ENCODE measurements around the gene RNASEH2A.

Gene RNASEH2A

DNA sequence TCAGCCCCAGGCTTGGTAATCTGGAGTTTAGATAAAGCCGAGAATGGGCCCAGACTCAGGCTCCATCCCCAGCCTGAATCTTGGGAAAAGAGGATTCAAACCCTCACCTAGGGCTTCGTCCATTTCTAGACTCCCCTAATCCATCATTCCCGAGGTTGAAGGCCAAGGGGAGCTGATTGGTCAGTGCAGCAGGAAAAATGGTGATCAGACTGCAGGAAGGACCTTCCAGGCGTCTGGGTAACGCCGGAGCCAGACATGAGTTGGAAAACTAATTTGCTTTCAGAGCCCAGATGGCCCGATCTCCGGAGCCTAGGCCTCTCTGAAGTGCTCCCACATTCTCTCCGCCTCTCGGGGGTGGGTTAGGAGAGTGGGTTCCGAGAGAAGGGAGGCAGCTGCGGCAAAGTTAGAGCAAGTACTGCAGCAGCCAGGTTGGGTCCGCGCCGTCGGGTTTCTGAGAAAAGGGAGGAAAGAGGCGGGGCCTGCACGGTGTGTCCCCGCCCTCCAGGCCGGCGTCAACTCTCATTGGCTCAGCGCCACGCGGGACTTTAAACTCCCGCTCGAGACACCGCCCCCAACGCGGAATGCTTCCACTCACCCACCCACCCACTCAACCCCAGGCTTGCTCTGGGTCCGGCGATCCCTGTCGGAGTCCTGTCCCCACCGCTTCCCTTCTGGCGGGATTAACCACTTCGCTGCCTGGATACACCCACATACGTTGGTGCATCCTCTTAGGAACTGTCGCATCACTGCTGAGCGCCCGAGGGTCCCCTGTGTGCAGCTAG lies 28.8 kb downstream of the RNASEH2A start:
- TF ChIP-seq RARB (CRISPR knock-in tag; IDR thresholded peaks at IDR 0.05) (no peak), TCF4 (CRISPR knock-in tag; IDR thresholded peaks at IDR 0.05; ENCODE audit: borderline replicate concordance) (no peak), OSR1 (CRISPR knock-in tag; IDR thresholded peaks at IDR 0.05) (no peak), ESRRG (CRISPR knock-in tag; IDR thresholded peaks at IDR 0.05) (no peak), ZNF8 (CRISPR knock-in tag; IDR thresholded peaks at IDR 0.05) (no peak), GLIS3 (CRISPR knock-in tag; IDR thresholded peaks at IDR 0.05) (no peak), CREB5 (CRISPR knock-in tag; IDR thresholded peaks at IDR 0.05; ENCODE audit: low read depth) (no peak)
- TF ChIP-seq, protein P1, sequence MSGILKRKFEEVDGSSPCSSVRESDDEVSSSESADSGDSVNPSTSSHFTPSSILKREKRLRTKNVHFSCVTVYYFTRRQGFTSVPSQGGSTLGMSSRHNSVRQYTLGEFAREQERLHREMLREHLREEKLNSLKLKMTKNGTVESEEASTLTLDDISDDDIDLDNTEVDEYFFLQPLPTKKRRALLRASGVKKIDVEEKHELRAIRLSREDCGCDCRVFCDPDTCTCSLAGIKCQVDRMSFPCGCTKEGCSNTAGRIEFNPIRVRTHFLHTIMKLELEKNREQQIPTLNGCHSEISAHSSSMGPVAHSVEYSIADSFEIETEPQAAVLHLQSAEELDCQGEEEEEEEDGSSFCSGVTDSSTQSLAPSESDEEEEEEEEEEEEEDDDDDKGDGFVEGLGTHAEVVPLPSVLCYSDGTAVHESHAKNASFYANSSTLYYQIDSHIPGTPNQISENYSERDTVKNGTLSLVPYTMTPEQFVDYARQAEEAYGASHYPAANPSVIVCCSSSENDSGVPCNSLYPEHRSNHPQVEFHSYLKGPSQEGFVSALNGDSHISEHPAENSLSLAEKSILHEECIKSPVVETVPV (CRISPR knock-in tag; IDR thresholded peaks at IDR 0.05) = no peak
- peak; percentile 44 for ATAC-seq

GRCh38 chr19:12836529-12836863 lies 30.1 kb downstream of the RNASEH2A start:
- TF ChIP-seq, protein P2, sequence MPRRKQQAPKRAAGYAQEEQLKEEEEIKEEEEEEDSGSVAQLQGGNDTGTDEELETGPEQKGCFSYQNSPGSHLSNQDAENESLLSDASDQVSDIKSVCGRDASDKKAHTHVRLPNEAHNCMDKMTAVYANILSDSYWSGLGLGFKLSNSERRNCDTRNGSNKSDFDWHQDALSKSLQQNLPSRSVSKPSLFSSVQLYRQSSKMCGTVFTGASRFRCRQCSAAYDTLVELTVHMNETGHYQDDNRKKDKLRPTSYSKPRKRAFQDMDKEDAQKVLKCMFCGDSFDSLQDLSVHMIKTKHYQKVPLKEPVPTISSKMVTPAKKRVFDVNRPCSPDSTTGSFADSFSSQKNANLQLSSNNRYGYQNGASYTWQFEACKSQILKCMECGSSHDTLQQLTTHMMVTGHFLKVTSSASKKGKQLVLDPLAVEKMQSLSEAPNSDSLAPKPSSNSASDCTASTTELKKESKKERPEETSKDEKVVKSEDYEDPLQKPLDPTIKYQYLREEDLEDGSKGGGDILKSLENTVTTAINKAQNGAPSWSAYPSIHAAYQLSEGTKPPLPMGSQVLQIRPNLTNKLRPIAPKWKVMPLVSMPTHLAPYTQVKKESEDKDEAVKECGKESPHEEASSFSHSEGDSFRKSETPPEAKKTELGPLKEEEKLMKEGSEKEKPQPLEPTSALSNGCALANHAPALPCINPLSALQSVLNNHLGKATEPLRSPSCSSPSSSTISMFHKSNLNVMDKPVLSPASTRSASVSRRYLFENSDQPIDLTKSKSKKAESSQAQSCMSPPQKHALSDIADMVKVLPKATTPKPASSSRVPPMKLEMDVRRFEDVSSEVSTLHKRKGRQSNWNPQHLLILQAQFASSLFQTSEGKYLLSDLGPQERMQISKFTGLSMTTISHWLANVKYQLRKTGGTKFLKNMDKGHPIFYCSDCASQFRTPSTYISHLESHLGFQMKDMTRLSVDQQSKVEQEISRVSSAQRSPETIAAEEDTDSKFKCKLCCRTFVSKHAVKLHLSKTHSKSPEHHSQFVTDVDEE (CRISPR knock-in tag; IDR thresholded peaks at IDR 0.05) = no peak
- TF ChIP-seq ZNF70 (CRISPR knock-in tag; IDR thresholded peaks at IDR 0.05) = 0 out of 2 replicates have a peak, but pooled peaks have one; percentile 22
- TF ChIP-seq BACH2 (CRISPR knock-in tag; IDR thresholded peaks at IDR 0.05; ENCODE audit: borderline replicate concordance) = no peak
- TF ChIP-seq RARB (CRISPR knock-in tag; IDR thresholded peaks at IDR 0.05) = no peak
- no peak for ATAC-seq

DNA sequence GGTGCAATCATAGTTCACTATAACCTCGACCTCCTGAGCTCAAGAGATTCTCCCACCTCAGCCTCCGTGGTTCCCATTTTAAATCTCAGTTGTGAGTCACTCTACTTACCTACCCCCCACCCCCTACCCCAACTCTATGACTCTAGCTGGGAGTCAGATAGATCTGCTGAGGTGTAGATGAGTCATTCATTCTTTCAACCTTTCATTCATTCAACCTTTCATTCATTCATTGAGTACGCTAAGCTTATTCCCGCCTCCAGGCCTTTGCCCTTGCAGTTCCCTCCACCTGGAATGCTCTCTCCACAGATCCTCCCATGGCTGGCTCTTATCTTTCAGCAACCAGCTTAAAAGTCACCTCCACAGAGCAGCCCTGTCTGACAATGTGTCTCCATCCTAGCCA lies 30.8 kb downstream of the RNASEH2A start:
- no peak for TF ChIP-seq TOX (CRISPR knock-in tag; IDR thresholded peaks at IDR 0.05; ENCODE audit: borderline replicate concordance)
- TF ChIP-seq CREB5 (CRISPR knock-in tag; IDR thresholded peaks at IDR 0.05; ENCODE audit: low read depth) = no peak
- TF ChIP-seq ZNF565 (CRISPR knock-in tag; conservative IDR thresholded peaks at IDR 0.05; ENCODE audit: low read depth) = no peak
- TF ChIP-seq GLIS3 (CRISPR knock-in tag; IDR thresholded peaks at IDR 0.05) = no peak

DNA sequence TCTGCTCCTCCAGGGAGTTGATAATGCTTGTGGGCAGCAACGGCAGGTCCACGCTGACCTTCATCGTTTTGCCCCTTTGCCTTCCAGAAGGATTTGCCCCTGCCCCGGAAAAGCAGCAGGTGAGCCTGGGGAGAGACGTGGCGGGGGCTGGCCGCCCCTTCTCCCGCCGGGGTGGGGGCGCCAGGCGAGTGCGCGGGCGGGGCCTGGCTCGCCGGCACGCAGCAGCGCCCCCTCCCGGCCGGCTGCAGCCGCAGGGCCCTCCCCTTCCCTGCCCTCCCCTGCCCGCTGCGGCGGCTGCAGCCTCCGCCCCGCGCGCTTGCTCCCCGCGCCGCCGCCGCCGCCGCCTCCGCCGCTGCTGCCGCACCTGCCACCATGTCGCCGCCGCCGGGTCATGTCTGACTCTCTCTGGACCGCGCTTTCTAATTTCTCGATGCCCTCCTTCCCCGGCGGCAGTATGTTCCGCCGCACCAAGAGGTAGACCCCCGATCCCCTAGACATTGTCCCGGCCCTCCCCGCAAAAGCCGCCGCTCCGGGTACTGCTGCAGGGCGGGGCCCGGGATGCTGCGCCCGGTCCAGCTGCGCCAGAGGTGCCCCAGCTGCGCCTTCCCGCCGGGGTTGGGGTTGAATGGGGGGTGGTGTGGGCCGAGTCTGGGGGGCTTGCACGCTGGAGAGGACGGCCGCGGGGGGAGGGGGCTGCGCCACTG lies 31.9 kb downstream of the RNASEH2A start, which contains the start of gene MAST1:
TSS of gene MAST1 (plus strand) at position 334 of the 704 bp plus-strand sequence. CDS start at position 392, 58 bp downstream.
- peak; percentile 60 for ATAC-seq
- TF ChIP-seq ZNF8 (CRISPR knock-in tag; IDR thresholded peaks at IDR 0.05) (no peak), ZNF70 (CRISPR knock-in tag; IDR thresholded peaks at IDR 0.05) (no peak), ZFP3 (CRISPR knock-in tag; IDR thresholded peaks at IDR 0.05) (no peak), RARB (CRISPR knock-in tag; IDR thresholded peaks at IDR 0.05) (no peak), TOX (CRISPR knock-in tag; IDR thresholded peaks at IDR 0.05; ENCODE audit: borderline replicate concordance) (no peak), ZFP30 (CRISPR knock-in tag; IDR thresholded peaks at IDR 0.05) (no peak), ZNF565 (CRISPR knock-in tag; conservative IDR thresholded peaks at IDR 0.05; ENCODE audit: low read depth) (no peak), PATZ1 (CRISPR knock-in tag; IDR thresholded peaks at IDR 0.05; ENCODE audit: borderline replicate concordance) (no peak), ESRRG (CRISPR knock-in tag; IDR thresholded peaks at IDR 0.05) (no peak), OSR1 (CRISPR knock-in tag; IDR thresholded peaks at IDR 0.05) (no peak), POU6F1 (CRISPR knock-in tag; IDR thresholded peaks at IDR 0.05; ENCODE audit: borderline replicate concordance, low read depth) (no peak), CREB5 (CRISPR knock-in tag; IDR thresholded peaks at IDR 0.05; ENCODE audit: low read depth) (no peak), ISL1 (CRISPR knock-in tag; IDR thresholded peaks at IDR 0.05) (no peak)

More for the DNA sequence above, 30.8 kb downstream of the RNASEH2A start:
- no peak for ATAC-seq
